Calu3 (cell line): ENCODE measurements around the gene GEMIN4. TPM values are rescaled to one million over a fixed set of nuclear protein-coding genes. Genes with fewer than 3 reads are reported as not detected.
"Not testable (repeated sequence)": the region's sequence is repeated elsewhere in the genome, so short reads cannot be mapped to it uniquely, and the experiment has no call there.

Experiments
- BruUV-seq: library from RNA; stranded (reverse); fragments of 400-500 nt; replicated peaks from 2 replicates; lab custom pipeline; 2021; lab: Mats Ljungman, UMichigan
- CTCF ChIA-PET: fragments of 300-600 bp; sonication (Branson Sonifier 250); formaldehyde crosslinking; loops from one replicate; lab custom pipeline; 2022; ENCODE audit warnings: antibody characterized with exemption; lab: Charles Lee
- DNase-seq: peaks from one replicate; pipeline ENCODE4 v3.0.0; 2022
- H3K27ac Mint-ChIP-seq: one replicate; pipeline ENCODE4 v1.8.0; 2022; ENCODE audit warnings: mixed read lengths; ENCODE audit not compliant: unreplicated experiment
- H3K27me3 Mint-ChIP-seq: one replicate; pipeline ENCODE4 v1.8.0; 2022; ENCODE audit warnings: mixed read lengths; ENCODE audit not compliant: unreplicated experiment
- H3K36me3 Mint-ChIP-seq: one replicate; pipeline ENCODE4 v1.8.0; 2022; ENCODE audit warnings: mild to moderate bottlenecking, moderate library complexity, mixed read lengths; ENCODE audit not compliant: insufficient read depth, unreplicated experiment
- H3K4me1 Mint-ChIP-seq: one replicate; pipeline ENCODE4 v1.8.0; 2022; ENCODE audit warnings: mild to moderate bottlenecking, low read depth, mixed read lengths; ENCODE audit not compliant: unreplicated experiment
- H3K4me3 Mint-ChIP-seq: one replicate; pipeline ENCODE4 v1.8.0; 2022; ENCODE audit warnings: mild to moderate bottlenecking, low read depth, moderate library complexity, mixed read lengths; ENCODE audit not compliant: unreplicated experiment
- H3K9me3 Mint-ChIP-seq: one replicate; pipeline ENCODE4 v1.8.0; 2022; ENCODE audit warnings: low read depth, mixed read lengths; ENCODE audit not compliant: unreplicated experiment
- CTCF ChIP-seq: fragments of 200-600 bp; IDR thresholded peaks from one replicate; pipeline ENCODE4 v1.8.0; 2022; ENCODE audit warnings: antibody characterized with exemption; ENCODE audit not compliant: unreplicated experiment
- intact Hi-C: fragments of 100-400 bp; cut with micrococcal nuclease; formaldehyde crosslinking; loops from one replicate; pipeline ENCODE4 v1.10.0; 2022; ENCODE audit not compliant: unreplicated experiment
- total RNA-seq: library from RNA; stranded (reverse); gene quantifications from 2 replicates; pipeline ENCODE4 v1.2.3, GENCODE V29; 2022

The GEMIN4 gene
- total RNA-seq, 1 experiment from 2014 or later = 31.0 TPM

GRCh38 chr17:773016-773415, 21.0 kb upstream of the GEMIN4 start:
- DNase-seq = no peak
- H3K36me3 Mint-ChIP-seq = peaks cover 40% of the 10 kb centered on the region
- no peaks in the 10 kb centered on the region for H3K4me1 Mint-ChIP-seq
- H3K27me3 Mint-ChIP-seq = no peaks in the 10 kb centered on the region
- H3K9me3 Mint-ChIP-seq = no peaks in the 10 kb centered on the region
- CTCF ChIA-PET = no interaction called here
- H3K4me3 Mint-ChIP-seq = no peak overlapping the region
- H3K27ac Mint-ChIP-seq = no peak overlapping the region
- intact Hi-C loops = no loop called here
- TF ChIP-seq CTCF = no peak
- BruUV-seq = no TSS peak

- Mint-ChIP-seq H3K4me1 (no peaks in the 10 kb centered on the region), H3K27ac (no peak overlapping the region), H3K4me3 (no peak overlapping the region), H3K27me3 (no peaks in the 10 kb centered on the region), H3K36me3 (peaks cover 28% of the 10 kb centered on the region), H3K9me3 (no peaks in the 10 kb centered on the region)
- BruUV-seq = no TSS peak
- TF ChIP-seq CTCF = no peak
- no peak for DNase-seq
- intact Hi-C loops = no loop called here
- CTCF ChIA-PET = interaction anchor here (0.9 kb wide), 1 partner anchor 12 kb away, joined by 3 read pairs; no protein-coding TSS in a partner anchor
These were observed 15.0 kb upstream of the GEMIN4 start for GRCh38 chr17:767076-767475.

GRCh38 chr17:760371-760770, 8.3 kb upstream of the GEMIN4 start:
- no TSS peak for BruUV-seq
- Mint-ChIP-seq H3K27ac (no peak overlapping the region), H3K36me3 (peaks cover 5% of the 10 kb centered on the region), H3K4me3 (no peak overlapping the region), H3K4me1 (no peaks in the 10 kb centered on the region), H3K27me3 (no peaks in the 10 kb centered on the region), H3K9me3 (no peaks in the 10 kb centered on the region)
- intact Hi-C loops = no loop called here
- DNase-seq = no peak
- no peak for TF ChIP-seq CTCF
- CTCF ChIA-PET = interaction anchor here (0.6 kb wide), 1 partner anchor 62 kb away, joined by 4 read pairs; no protein-coding TSS in a partner anchor

GRCh38 chr17:759964-760363, 7.9 kb upstream of the GEMIN4 start:
- no TSS peak for BruUV-seq
- H3K4me3 Mint-ChIP-seq = no peak overlapping the region
- no peaks in the 10 kb centered on the region for H3K4me1 Mint-ChIP-seq
- H3K27ac Mint-ChIP-seq = no peak overlapping the region
- intact Hi-C loops = no loop called here
- H3K9me3 Mint-ChIP-seq = no peaks in the 10 kb centered on the region
- CTCF ChIA-PET = no interaction called here
- TF ChIP-seq CTCF = no peak
- no peaks in the 10 kb centered on the region for H3K27me3 Mint-ChIP-seq
- H3K36me3 Mint-ChIP-seq = peaks cover 1% of the 10 kb centered on the region
- no peak for DNase-seq

- H3K4me3 Mint-ChIP-seq, DNase-seq, H3K4me1 Mint-ChIP-seq, H3K9me3 Mint-ChIP-seq, intact Hi-C loops, H3K27ac Mint-ChIP-seq, BruUV-seq, H3K27me3 Mint-ChIP-seq: not testable (repeated sequence)
- CTCF ChIA-PET = interaction anchor here (1.2 kb wide), 1 partner anchor 10 kb away, joined by 3 read pairs; no protein-coding TSS in a partner anchor
- H3K36me3 Mint-ChIP-seq = peaks cover 25% of the 10 kb centered on the region
These were observed 4.0 kb upstream of the GEMIN4 start for GRCh38 chr17:756010-756567.

DNA sequence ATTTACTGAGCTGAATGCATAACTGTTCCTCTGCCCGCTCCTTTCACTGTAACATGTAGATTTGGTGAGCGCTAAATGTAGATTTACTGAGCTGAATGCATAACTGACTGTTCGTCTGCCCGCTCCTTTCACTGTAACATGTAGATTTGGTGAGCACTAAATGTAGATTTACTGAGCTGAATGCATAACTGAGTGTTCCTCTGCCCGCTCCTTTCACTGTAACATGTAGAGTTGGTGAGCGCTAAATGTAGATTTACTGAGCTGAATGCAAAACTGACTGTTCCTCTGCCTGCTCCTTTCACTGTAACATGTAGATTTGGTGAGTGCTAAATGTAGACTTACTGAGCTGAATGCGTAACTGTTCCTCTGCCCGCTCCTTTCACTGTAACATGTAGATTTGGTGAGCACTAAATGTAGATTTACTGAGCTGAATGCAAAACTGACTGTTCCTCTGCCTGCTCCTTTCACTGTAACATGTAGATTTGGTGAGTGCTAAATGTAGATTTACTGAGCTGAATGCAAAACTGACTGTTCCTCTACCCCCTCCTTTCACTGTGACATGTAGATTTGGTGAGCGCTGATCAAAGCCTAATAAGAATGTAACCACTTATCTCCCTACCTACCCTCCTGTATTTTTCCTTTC, 3.4 kb upstream of the GEMIN4 start:
- H3K27ac Mint-ChIP-seq, DNase-seq, intact Hi-C loops, H3K4me3 Mint-ChIP-seq, BruUV-seq, H3K27me3 Mint-ChIP-seq, H3K9me3 Mint-ChIP-seq: not testable (repeated sequence)
- CTCF ChIA-PET = interaction anchor here (1.0 to 1.2 kb wide), 2 partner anchors 11 to 241 kb away, joined by 3 to 4 read pairs; partner anchors contain the start of gene TIMM22
- H3K4me1 Mint-ChIP-seq = peaks cover 11% of the 10 kb centered on the region
- H3K36me3 Mint-ChIP-seq = peaks cover 32% of the 10 kb centered on the region
